Measurements from ENCODE around the gene CNPY2. TPM values are rescaled to one million over a fixed set of nuclear protein-coding genes. Genes with fewer than 3 reads are reported as not detected.
"Not testable (repeated sequence)": the region's sequence is repeated elsewhere in the genome, so short reads cannot be mapped to it uniquely, and the experiment has no call there.

The CNPY2 gene
- total RNA-seq, 2 experiments from 2014 or later, result 77.4 to 82.6 TPM

- no peaks in the 10 kb centered on the region for H3K27me3 Mint-ChIP-seq
- peaks cover 29% of the 10 kb centered on the region for H3K36me3 Mint-ChIP-seq (ENCODE audit: low read depth)
- H3K4me1 Mint-ChIP-seq, result peaks cover 51% of the 10 kb centered on the region
- POLR2A ChIA-PET, result interaction anchor here (0.6 to 1.5 kb wide), 8 partner anchors 11 to 565 kb away, joined by 3 to 7 read pairs (median 3); partner anchors contain the start of genes CNPY2, IL23A and STAT2
- CTCF ChIA-PET, result interaction anchor here (0.5 to 1.2 kb wide), 6 partner anchors 8 to 561 kb away, joined by 3 to 4 read pairs (median 4); no protein-coding TSS in a partner anchor
- peak; percentile 38 for DNase-seq
- intact Hi-C loops (cut with DNase I, micrococcal nuclease), result no loop called here
- peak overlapping the region; percentile 96 for H3K4me3 Mint-ChIP-seq
- ATAC-seq, result peak; percentile 16
- H3K9me3 Mint-ChIP-seq (ENCODE audit: low read depth), result no peaks in the 10 kb centered on the region
- H3K27ac Mint-ChIP-seq, result peak overlapping the region; percentile 90
Observed at GRCh38 chr12:56299308-56299852, 16.4 kb downstream of the CNPY2 start.

- peak overlapping the region; percentile 96 for H3K4me3 Mint-ChIP-seq
- ATAC-seq (no peak), DNase-seq (no peak)
- H3K27ac Mint-ChIP-seq, result peak overlapping the region; percentile 90
- no peaks in the 10 kb centered on the region for H3K9me3 Mint-ChIP-seq (ENCODE audit: low read depth)
- CTCF ChIA-PET, result interaction anchor here (0.6 to 1.4 kb wide), 5 partner anchors 10 to 560 kb away, joined by 3 to 6 read pairs (median 4); partner anchors contain the start of genes ANKRD52 and STAT2
- intact Hi-C loops (cut with DNase I, micrococcal nuclease), result no loop called here
- no peaks in the 10 kb centered on the region for H3K27me3 Mint-ChIP-seq
- peaks cover 29% of the 10 kb centered on the region for H3K36me3 Mint-ChIP-seq (ENCODE audit: low read depth)
- peaks cover 51% of the 10 kb centered on the region for H3K4me1 Mint-ChIP-seq
- POLR2A ChIA-PET, result interaction anchor here (0.7 to 1.5 kb wide), 6 partner anchors 10 to 61 kb away, joined by 3 to 7 read pairs (median 3); partner anchors contain the start of genes CNPY2, IL23A and STAT2
Observed at GRCh38 chr12:56298828-56299227, 17.0 kb downstream of the CNPY2 start.

GRCh38 chr12:56297400-56297799 is 18.4 kb downstream of the CNPY2 start:
- Mint-ChIP-seq H3K4me1 (peaks cover 55% of the 10 kb centered on the region), H3K27me3 (no peaks in the 10 kb centered on the region), H3K27ac (peak overlapping the region; percentile 25), H3K36me3 (ENCODE audit: low read depth) (peaks cover 32% of the 10 kb centered on the region), H3K4me3 (no peak overlapping the region), H3K9me3 (ENCODE audit: low read depth) (no peaks in the 10 kb centered on the region)
- DNase-seq, result no peak
- ATAC-seq, result no peak
- intact Hi-C loops (cut with DNase I, micrococcal nuclease), result no loop called here
- ChIA-PET CTCF (interaction anchor here (0.6 to 1.6 kb wide), 8 partner anchors 9 to 171 kb away, joined by 3 to 6 read pairs (median 4); partner anchors contain the start of genes IL23A, SMARCC2 and STAT2), POLR2A (interaction anchor here (0.6 kb wide), 1 partner anchor 148 kb away, joined by 7 read pairs; no protein-coding TSS in a partner anchor)

- Mint-ChIP-seq H3K27me3 (no peaks in the 10 kb centered on the region), H3K4me1 (peaks cover 59% of the 10 kb centered on the region), H3K4me3 (no peak overlapping the region), H3K27ac (no peak overlapping the region), H3K36me3 (ENCODE audit: low read depth) (peaks cover 35% of the 10 kb centered on the region), H3K9me3 (ENCODE audit: low read depth) (no peaks in the 10 kb centered on the region)
- intact Hi-C loops (cut with DNase I, micrococcal nuclease), result no loop called here
- ChIA-PET POLR2A (no interaction called here), CTCF (interaction anchor here (0.6 to 1.6 kb wide), 3 partner anchors 25 to 193 kb away, joined by 3 to 5 read pairs (median 4); no protein-coding TSS in a partner anchor)
- ATAC-seq, result no peak
- DNase-seq, result no peak
Observed at GRCh38 chr12:56296295-56296694, 19.5 kb downstream of the CNPY2 start.

- H3K27ac Mint-ChIP-seq, result no peak overlapping the region
Observed at GRCh38 chr12:56293795-56294194, 22.0 kb downstream of the CNPY2 start.

GRCh38 chr12:56288705-56289387 is 26.9 kb downstream of the CNPY2 start:
- POLR2A ChIA-PET, result interaction anchor here (0.7 to 1.0 kb wide), 2 partner anchors 10 to 54 kb away, joined by 3 to 5 read pairs; no protein-coding TSS in a partner anchor
- Mint-ChIP-seq H3K4me3 (no peak overlapping the region), H3K27me3 (no peaks in the 10 kb centered on the region), H3K36me3 (ENCODE audit: low read depth) (peaks cover 35% of the 10 kb centered on the region), H3K27ac (no peak overlapping the region), H3K4me1 (peaks cover 24% of the 10 kb centered on the region), H3K9me3 (ENCODE audit: low read depth) (no peaks in the 10 kb centered on the region)
- intact Hi-C loops (cut with DNase I, micrococcal nuclease), result no loop called here
- ATAC-seq, result no peak
- CTCF ChIA-PET, result interaction anchor here (0.6 to 1.4 kb wide), 6 partner anchors 9 to 209 kb away, joined by 3 to 4 read pairs (median 4); no protein-coding TSS in a partner anchor
- DNase-seq, result no peak

More at GRCh38 chr12:56293795-56294194, 22.0 kb downstream of the CNPY2 start:
- H3K36me3 Mint-ChIP-seq (ENCODE audit: low read depth), result peaks cover 45% of the 10 kb centered on the region
- no peak overlapping the region for H3K4me3 Mint-ChIP-seq
- H3K27me3 Mint-ChIP-seq, result no peaks in the 10 kb centered on the region
- peaks cover 55% of the 10 kb centered on the region for H3K4me1 Mint-ChIP-seq
- DNase-seq (no peak), ATAC-seq (no peak)
- no peaks in the 10 kb centered on the region for H3K9me3 Mint-ChIP-seq (ENCODE audit: low read depth)
- POLR2A ChIA-PET, result interaction anchor here (0.5 to 0.6 kb wide), 2 partner anchors 223 to 540 kb away, joined by 3 read pairs; no protein-coding TSS in a partner anchor
- intact Hi-C loops (cut with DNase I, micrococcal nuclease), result no loop called here
- CTCF ChIA-PET, result no interaction called here

GRCh38 chr12:56286044-56286830 is 29.6 kb downstream of the CNPY2 start:
- Mint-ChIP-seq H3K36me3 (ENCODE audit: low read depth) (peaks cover 52% of the 10 kb centered on the region), H3K27ac (no peak overlapping the region), H3K9me3 (ENCODE audit: low read depth) (no peaks in the 10 kb centered on the region), H3K4me3 (no peak overlapping the region), H3K4me1 (peaks cover 9% of the 10 kb centered on the region), H3K27me3 (no peaks in the 10 kb centered on the region)
- CTCF ChIA-PET, result interaction anchor here (0.6 to 1.3 kb wide), 5 partner anchors 23 to 187 kb away, joined by 3 to 4 read pairs (median 3); partner anchors contain the start of gene STAT2
- ATAC-seq, result no peak
- DNase-seq, result no peak
- intact Hi-C loops (cut with DNase I, micrococcal nuclease), result no loop called here
- POLR2A ChIA-PET, result no interaction called here

- DNase-seq; H3K4me1 Mint-ChIP-seq; H3K9me3 Mint-ChIP-seq (ENCODE audit: low read depth); intact Hi-C loops (cut with DNase I, micrococcal nuclease); H3K4me3 Mint-ChIP-seq; H3K27me3 Mint-ChIP-seq; ATAC-seq; H3K27ac Mint-ChIP-seq: not testable (repeated sequence)
- POLR2A ChIA-PET, result interaction anchor here (0.6 kb wide), 1 partner anchor 351 kb away, joined by 8 read pairs; no protein-coding TSS in a partner anchor
- peaks cover 48% of the 10 kb centered on the region for H3K36me3 Mint-ChIP-seq (ENCODE audit: low read depth)
- CTCF ChIA-PET, result interaction anchor here (1.4 to 1.7 kb wide), 2 partner anchors 18 to 96 kb away, joined by 3 to 4 read pairs; partner anchors contain the start of gene COQ10A
Observed at GRCh38 chr12:56284263-56284662, 31.5 kb downstream of the CNPY2 start.

GRCh38 chr12:56282579-56282978 is 33.2 kb downstream of the CNPY2 start:
- Mint-ChIP-seq H3K9me3 (ENCODE audit: low read depth) (no peaks in the 10 kb centered on the region), H3K4me3 (no peak overlapping the region), H3K36me3 (ENCODE audit: low read depth) (peaks cover 51% of the 10 kb centered on the region), H3K27ac (peak overlapping the region; percentile 15), H3K27me3 (no peaks in the 10 kb centered on the region), H3K4me1 (no peaks in the 10 kb centered on the region)
- ChIA-PET CTCF (no interaction called here), POLR2A (interaction anchor here (1.8 kb wide), 1 partner anchor 9 kb away, joined by 5 read pairs; no protein-coding TSS in a partner anchor)
- DNase-seq (no peak), ATAC-seq (no peak)
- intact Hi-C loops (cut with DNase I, micrococcal nuclease), result no loop called here

- H3K27ac Mint-ChIP-seq, result peak overlapping the region; percentile 15
- no peaks in the 10 kb centered on the region for H3K27me3 Mint-ChIP-seq
- ChIA-PET CTCF (no interaction called here), POLR2A (interaction anchor here (1.8 kb wide), 1 partner anchor 10 kb away, joined by 5 read pairs; no protein-coding TSS in a partner anchor)
- no peak for ATAC-seq
- H3K4me1 Mint-ChIP-seq, result no peaks in the 10 kb centered on the region
- intact Hi-C loops (cut with DNase I, micrococcal nuclease), result no loop called here
- DNase-seq, result no peak
- peaks cover 52% of the 10 kb centered on the region for H3K36me3 Mint-ChIP-seq (ENCODE audit: low read depth)
- no peaks in the 10 kb centered on the region for H3K9me3 Mint-ChIP-seq (ENCODE audit: low read depth)
- no peak overlapping the region for H3K4me3 Mint-ChIP-seq
Observed at GRCh38 chr12:56282030-56282429, 33.8 kb downstream of the CNPY2 start.
